ENCODE data around the gene LTK.

DNA sequence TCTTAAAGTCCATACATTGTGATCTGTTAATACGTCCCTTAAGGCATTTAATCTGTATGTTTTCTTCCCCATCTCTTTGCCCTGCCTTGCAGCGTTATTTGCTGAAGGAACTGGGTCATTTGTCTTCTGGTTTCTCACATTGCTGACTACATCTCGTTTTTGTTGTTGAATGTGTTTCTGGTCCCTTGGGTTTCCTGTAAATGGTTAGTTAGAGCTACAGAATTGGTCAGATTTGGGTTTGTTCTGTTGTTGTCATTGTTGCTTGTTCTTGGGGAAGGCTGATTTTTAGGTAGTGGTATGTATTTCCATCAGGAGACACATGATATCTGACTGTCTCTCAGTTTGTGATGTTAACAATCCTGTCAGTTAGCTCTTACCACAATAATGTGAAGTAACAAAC lies 46.9 kb downstream of the LTK start:
- no peak for TF ChIP-seq EZH2 (IDR thresholded peaks at IDR 0.05; ENCODE audit: low read length)
- TF ChIP-seq, protein P1, sequence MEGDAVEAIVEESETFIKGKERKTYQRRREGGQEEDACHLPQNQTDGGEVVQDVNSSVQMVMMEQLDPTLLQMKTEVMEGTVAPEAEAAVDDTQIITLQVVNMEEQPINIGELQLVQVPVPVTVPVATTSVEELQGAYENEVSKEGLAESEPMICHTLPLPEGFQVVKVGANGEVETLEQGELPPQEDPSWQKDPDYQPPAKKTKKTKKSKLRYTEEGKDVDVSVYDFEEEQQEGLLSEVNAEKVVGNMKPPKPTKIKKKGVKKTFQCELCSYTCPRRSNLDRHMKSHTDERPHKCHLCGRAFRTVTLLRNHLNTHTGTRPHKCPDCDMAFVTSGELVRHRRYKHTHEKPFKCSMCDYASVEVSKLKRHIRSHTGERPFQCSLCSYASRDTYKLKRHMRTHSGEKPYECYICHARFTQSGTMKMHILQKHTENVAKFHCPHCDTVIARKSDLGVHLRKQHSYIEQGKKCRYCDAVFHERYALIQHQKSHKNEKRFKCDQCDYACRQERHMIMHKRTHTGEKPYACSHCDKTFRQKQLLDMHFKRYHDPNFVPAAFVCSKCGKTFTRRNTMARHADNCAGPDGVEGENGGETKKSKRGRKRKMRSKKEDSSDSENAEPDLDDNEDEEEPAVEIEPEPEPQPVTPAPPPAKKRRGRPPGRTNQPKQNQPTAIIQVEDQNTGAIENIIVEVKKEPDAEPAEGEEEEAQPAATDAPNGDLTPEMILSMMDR (optimal IDR thresholded peaks at IDR 0.05 in 1 of 3, IDR thresholded peaks at IDR 0.05 in 1 of 3, conservative IDR thresholded peaks at IDR 0.05 in 1 of 3; ENCODE audit: extremely low read depth in 1 of 3, insufficient read depth in 2 of 3, low read length in 3 of 3), result no peak
